ENCODE results near the gene GNS. TPM values are rescaled to one million over a fixed set of nuclear protein-coding genes. Genes with fewer than 3 reads are reported as not detected.

GNS gene
- total RNA-seq, 1 experiment from 2014 or later: 27.5 TPM

DNA sequence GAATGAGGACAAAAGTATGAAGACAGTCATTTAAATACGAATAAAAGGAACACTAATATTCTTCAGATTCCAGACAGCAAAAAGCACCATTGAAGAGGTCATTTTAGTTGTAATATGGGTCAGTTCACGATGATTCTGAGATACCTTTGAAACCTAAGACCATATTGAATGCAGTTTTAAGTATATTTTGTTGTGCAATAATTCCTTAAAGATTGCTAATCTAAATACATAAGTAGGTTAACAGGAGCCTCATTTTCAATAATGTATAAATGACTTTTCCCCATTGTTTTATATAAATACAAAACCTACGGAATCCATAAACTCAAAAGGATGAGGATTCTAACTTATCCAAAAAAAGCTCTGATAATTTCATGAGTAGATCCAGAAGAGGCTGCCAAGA is 5.8 kb downstream of the GNS start:
- peaks cover 2% of the 10 kb centered on the region for H3K36me3 ChIP-seq (replicated peaks; ENCODE audit: control insufficient read depth, insufficient read depth, low read length)
- DNase-seq: no peak
- H3K27me3 ChIP-seq (ENCODE audit: control insufficient read depth, insufficient read depth, low read length): no peaks in the 10 kb centered on the region
- H3K4me3 ChIP-seq (ENCODE audit: insufficient read depth, low read depth, low read length): no peak overlapping the region

DNA sequence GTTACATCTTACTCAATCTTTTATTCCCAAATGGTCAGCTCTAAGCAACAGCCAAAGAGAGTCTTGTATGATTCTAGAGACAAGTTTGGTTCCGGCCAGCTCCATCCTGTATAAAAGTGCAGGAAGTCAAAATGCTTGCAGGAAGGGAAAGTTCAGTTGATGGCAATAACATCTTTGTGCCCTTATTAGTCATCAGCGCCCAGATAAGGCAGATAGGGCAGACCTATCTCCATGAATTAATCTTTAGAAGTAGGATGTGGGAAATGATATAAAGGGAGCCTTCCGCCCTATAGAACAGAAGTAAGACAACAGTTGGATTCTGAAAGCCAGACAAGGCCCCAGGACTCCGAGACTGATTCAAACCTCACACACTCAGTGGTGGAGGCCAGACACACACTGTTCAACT is 6.4 kb downstream of the GNS start:
- peaks cover 2% of the 10 kb centered on the region for H3K36me3 ChIP-seq (replicated peaks; ENCODE audit: control insufficient read depth, insufficient read depth, low read length)
- no peaks in the 10 kb centered on the region for H3K27me3 ChIP-seq (ENCODE audit: control insufficient read depth, insufficient read depth, low read length)
- no peak for DNase-seq
- H3K4me3 ChIP-seq (ENCODE audit: insufficient read depth, low read depth, low read length): no peak overlapping the region

DNA sequence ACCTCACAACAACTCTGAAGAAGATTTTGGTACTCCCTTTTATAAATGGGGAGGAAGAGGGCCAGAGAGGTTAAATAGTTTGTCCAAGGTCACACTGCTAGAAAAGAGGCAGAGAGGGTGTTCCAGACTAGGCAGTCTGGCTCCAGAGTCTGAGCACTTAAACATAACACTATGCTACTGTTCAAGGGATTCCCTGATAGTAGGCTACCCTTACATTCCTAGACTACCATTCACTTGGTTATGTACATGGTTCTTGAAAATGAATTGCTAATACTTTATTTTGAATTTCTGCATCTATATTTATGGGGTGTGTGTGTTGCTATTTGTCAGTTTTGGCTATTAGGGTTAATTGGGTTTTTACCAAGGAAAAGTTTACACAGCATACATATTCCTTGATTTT is 7.2 kb downstream of the GNS start:
- peaks cover 2% of the 10 kb centered on the region for H3K36me3 ChIP-seq (replicated peaks; ENCODE audit: control insufficient read depth, insufficient read depth, low read length)
- no peaks in the 10 kb centered on the region for H3K27me3 ChIP-seq (ENCODE audit: control insufficient read depth, insufficient read depth, low read length)
- DNase-seq: no peak

DNA sequence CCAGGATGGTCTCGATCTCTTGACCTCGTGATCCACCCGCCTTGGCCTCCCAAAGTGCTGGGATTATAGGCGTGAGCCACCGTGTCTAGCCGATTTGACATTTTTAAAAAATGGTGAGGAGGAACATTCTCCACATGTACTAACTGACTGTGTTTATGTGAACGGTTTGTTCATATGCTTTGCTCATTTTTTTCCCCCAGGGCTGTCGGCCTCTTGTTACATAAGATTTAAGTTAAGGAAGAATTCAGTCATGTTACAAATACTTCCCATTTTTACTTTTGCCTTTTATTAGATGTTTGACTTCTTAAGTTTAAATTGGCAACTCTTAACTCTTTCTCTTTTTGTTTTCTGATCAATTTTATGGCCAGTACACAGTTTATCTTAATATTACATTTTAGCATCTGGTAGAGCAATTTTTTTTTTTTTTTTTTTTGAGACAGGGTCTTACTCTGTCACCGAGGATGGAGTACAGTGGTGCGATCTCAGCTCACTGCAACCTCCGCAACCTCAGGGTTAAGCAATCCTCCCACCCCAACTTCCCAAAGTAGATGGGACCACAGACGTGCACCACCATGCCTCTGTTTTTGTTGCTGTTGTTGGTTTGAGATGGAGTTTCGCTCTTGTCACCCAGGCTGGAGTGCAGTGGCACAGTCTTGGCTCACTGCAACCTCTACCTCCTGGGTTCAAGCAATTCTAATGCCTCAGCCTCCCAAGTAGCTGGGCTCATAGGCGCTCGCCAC is 9.6 kb downstream of the GNS start:
- Histone ChIP-seq H3K4me3 (ENCODE audit: insufficient read depth, low read depth, low read length) (no peak overlapping the region), H3K27me3 (ENCODE audit: control insufficient read depth, insufficient read depth, low read length) (no peaks in the 10 kb centered on the region), H3K36me3 (replicated peaks; ENCODE audit: control insufficient read depth, insufficient read depth, low read length) (peaks cover 4% of the 10 kb centered on the region)
- DNase-seq: no peak

More for the DNA sequence above, 7.2 kb downstream of the GNS start:
- no peak overlapping the region for H3K4me3 ChIP-seq (ENCODE audit: insufficient read depth, low read depth, low read length)

DNA sequence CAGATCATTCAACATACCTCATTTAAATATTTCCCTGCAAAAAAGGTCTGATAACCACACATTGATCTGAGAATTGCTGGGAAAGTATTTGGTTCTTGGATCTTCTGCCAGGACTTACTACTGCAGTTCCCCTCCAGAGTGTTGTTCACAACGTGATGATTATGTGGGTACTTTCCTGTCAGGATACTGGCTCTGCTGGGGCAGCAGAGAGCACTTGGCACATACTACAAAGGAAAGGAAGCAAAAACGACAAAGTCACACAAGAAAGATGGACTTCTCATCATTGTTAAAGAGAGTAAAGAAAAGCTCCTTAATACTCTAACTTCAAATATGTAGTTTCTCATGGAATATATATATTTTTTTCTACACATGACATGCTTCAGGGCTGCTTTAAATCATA is 11.5 kb downstream of the GNS start:
- no peak for DNase-seq
- no peak overlapping the region for H3K4me3 ChIP-seq (ENCODE audit: insufficient read depth, low read depth, low read length)
- peaks cover 11% of the 10 kb centered on the region for H3K36me3 ChIP-seq (replicated peaks; ENCODE audit: control insufficient read depth, insufficient read depth, low read length)
- H3K27me3 ChIP-seq (ENCODE audit: control insufficient read depth, insufficient read depth, low read length): no peaks in the 10 kb centered on the region

DNA sequence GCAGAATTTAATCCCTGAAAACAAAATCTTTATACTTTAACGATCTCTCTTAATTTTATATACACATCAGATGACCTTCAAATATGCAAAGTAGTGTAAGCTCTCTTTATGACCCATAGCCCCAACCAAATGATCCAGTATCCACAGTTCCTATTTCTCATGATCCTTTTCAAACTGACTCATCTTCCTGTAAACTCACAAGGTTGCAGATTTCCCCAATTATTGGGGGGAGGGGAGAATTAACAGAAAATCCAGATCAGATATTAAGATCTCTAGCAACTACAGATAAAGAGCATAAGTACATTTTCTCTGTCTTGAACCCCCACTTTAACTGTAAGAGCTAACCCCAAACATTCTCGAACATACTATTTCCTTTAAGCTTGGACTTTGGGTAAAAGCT is 12.5 kb downstream of the GNS start:
- Histone ChIP-seq H3K4me3 (ENCODE audit: insufficient read depth, low read depth, low read length) (no peak overlapping the region), H3K27me3 (ENCODE audit: control insufficient read depth, insufficient read depth, low read length) (no peaks in the 10 kb centered on the region), H3K36me3 (replicated peaks; ENCODE audit: control insufficient read depth, insufficient read depth, low read length) (peaks cover 14% of the 10 kb centered on the region)
- no peak for DNase-seq

DNA sequence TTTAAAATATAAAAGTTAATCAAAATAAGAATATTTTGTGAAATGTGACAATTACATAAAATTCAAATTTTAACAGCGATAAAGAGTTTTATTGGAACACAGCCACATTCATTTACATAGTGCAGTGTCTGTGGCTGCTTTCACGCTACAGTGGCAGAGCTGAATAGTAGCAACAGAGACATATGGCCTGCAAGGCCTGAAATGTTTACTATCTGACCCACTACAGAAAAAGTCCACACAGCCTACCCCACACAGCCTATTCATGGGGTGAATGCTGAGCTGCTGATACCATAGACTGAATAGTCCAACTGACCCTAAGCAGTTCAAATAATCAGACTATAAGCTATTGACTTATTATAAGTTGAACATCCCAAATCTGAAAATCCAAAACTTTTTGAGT is 13.2 kb downstream of the GNS start:
- Histone ChIP-seq H3K4me3 (ENCODE audit: insufficient read depth, low read depth, low read length) (no peak overlapping the region), H3K36me3 (replicated peaks; ENCODE audit: control insufficient read depth, insufficient read depth, low read length) (peaks cover 14% of the 10 kb centered on the region), H3K27me3 (ENCODE audit: control insufficient read depth, insufficient read depth, low read length) (no peaks in the 10 kb centered on the region)
- DNase-seq: no peak

DNA sequence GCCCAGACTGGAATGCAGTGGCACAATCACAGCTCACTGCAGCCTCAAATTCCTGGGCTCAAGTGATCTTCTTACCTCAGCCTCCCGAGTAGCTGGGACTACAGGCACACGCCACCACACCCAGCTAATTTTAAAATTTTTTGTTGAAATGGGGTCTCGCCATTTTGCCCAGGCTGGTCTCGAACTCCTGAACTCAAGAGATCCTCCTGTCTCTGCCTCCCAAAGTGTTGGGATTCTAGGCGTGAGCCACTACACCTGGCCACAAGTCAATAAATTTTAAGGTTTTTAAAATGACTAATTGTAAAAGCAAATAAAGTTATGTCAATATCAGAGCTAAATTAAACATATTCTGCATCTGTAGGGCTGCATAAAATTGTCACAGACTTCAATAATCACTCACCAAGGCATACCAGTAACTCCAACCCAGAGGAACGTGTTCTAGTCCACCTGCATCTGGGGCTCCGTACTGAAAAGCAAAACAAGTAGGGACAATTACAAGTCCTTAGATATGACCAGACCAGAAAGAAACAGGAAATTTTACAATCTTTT is 13.9 kb downstream of the GNS start:
- Histone ChIP-seq H3K27me3 (ENCODE audit: control insufficient read depth, insufficient read depth, low read length) (no peaks in the 10 kb centered on the region), H3K36me3 (replicated peaks; ENCODE audit: control insufficient read depth, insufficient read depth, low read length) (peaks cover 15% of the 10 kb centered on the region), H3K4me3 (ENCODE audit: insufficient read depth, low read depth, low read length) (no peak overlapping the region)
- DNase-seq: no peak

DNA sequence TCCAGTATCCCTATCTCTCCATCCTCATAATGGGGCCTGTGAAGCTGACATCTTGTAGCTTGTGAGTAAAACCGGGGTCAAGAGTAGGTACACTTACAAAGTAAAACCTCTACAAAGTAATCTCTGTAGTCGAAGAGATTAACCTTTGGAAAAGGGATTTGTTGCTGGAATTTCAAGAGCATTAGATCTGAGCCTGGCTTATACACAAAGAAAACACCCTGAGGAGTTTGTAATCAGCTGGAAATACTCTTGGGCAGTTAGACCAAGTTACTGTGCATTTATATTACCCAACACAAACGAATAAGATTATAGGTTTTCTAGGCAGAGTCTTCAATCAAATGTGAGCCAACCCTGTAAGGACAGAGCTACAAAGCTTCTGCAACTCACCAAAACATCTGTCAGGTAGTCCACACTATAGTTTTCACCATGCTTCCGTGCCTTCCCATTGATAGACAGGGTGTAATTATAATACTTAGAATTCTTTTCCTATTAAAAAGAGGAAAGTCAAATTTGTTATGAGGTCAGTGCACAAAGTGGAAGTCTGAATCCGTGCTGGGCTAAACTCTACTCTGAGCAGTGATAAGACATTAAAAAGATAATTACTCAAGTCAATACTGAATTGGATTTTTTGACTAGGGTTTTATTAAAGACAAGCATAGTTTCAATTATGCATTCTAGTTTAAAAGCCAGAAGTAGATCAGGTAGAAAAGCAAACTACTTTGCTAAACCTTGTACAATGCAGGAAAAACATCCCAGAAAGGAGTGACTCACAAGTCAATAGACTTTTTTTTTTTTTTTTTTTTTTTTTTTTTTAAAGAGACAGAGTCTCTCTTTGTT is 14.6 kb downstream of the GNS start:
- no peak for DNase-seq

DNA sequence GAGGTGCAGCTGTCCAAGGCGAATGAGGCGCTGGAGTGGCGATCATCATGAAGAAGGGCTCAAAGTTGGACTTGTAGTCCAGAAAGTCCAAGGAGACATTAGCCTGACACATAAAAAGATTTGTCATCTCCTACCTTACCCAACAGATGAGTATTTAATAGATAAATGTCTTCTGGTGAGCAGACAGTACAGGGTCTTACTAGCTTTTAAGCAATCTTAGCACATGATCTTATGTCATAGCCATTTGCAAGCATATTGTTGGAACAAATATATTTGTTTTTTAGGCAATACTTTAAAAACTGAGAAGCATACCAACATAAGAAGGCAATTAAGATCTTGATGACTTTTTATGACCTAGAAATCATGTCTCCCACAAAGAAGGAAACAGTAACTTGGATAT is 16.0 kb downstream of the GNS start:
- Histone ChIP-seq H3K36me3 (replicated peaks; ENCODE audit: control insufficient read depth, insufficient read depth, low read length) (peaks cover 16% of the 10 kb centered on the region), H3K27me3 (ENCODE audit: control insufficient read depth, insufficient read depth, low read length) (no peaks in the 10 kb centered on the region), H3K4me3 (ENCODE audit: insufficient read depth, low read depth, low read length) (no peak overlapping the region)
- DNase-seq: no peak

More for the DNA sequence above, 14.6 kb downstream of the GNS start:
- Histone ChIP-seq H3K27me3 (ENCODE audit: control insufficient read depth, insufficient read depth, low read length) (no peaks in the 10 kb centered on the region), H3K4me3 (ENCODE audit: insufficient read depth, low read depth, low read length) (no peak overlapping the region), H3K36me3 (replicated peaks; ENCODE audit: control insufficient read depth, insufficient read depth, low read length) (peaks cover 15% of the 10 kb centered on the region)

DNA sequence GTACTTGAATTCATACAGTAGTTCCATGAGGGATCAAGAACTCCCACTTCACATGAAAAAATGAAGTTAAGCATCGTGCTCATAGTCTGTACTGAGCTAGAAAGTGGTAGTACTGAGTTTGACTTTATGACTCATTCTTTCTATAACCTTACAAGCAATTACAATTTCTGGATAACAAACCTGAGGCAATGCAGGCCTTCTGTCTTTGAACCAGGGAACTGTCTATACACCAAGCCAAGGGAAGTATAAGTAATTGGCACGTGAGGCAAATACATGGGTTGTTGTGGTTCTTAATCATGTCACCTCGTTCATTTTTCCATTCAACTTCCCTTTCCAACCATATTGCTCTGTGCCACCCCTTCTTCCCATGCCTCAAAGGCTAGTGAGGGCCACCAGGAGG is 16.8 kb downstream of the GNS start:
- no peaks in the 10 kb centered on the region for H3K27me3 ChIP-seq (ENCODE audit: control insufficient read depth, insufficient read depth, low read length)
- H3K4me3 ChIP-seq (ENCODE audit: insufficient read depth, low read depth, low read length): no peak overlapping the region
- DNase-seq: no peak
- peaks cover 18% of the 10 kb centered on the region for H3K36me3 ChIP-seq (replicated peaks; ENCODE audit: control insufficient read depth, insufficient read depth, low read length)

DNA sequence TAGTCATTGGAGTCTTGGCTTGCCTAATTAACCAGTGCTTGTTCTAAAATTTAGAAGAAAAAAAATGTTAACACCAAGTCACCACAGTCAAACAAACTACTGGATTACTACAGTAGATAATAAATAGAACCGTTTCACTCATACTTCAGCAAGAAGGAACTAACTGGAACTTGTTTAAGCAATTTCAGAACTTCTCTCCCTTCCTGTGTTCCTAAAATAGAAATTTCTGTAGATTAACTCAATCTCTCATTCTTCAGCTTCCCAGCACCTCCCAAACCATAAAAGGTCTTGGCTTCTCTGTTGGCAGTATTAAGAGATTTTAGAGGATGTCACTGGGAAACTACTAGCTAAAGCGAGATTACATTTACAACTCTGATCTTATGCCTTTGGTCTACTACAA is 18.6 kb downstream of the GNS start:
- peaks cover 18% of the 10 kb centered on the region for H3K36me3 ChIP-seq (replicated peaks; ENCODE audit: control insufficient read depth, insufficient read depth, low read length)
- DNase-seq: no peak
- no peaks in the 10 kb centered on the region for H3K27me3 ChIP-seq (ENCODE audit: control insufficient read depth, insufficient read depth, low read length)
- no peak overlapping the region for H3K4me3 ChIP-seq (ENCODE audit: insufficient read depth, low read depth, low read length)

DNA sequence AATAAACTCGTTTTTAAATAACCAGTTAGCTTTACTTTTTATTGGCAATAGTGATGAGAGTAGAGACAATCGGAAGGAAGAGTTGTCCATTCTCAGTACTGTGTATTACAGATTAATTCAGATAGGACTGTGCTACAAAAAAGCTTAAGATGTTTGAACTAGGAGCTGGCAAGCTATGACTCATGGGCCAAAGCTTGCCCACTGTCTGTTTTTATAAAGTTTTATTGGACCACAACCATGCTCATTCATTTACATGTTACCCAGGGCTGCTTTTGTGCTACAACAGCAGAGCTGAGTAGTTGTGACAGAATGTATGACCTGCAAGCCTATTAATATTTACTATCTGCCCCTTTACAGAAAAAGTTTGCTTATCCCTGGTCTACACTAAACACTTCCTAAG is 19.4 kb downstream of the GNS start:
- Histone ChIP-seq H3K36me3 (replicated peaks; ENCODE audit: control insufficient read depth, insufficient read depth, low read length) (peaks cover 15% of the 10 kb centered on the region), H3K4me3 (ENCODE audit: insufficient read depth, low read depth, low read length) (no peak overlapping the region), H3K27me3 (ENCODE audit: control insufficient read depth, insufficient read depth, low read length) (no peaks in the 10 kb centered on the region)
- no peak for DNase-seq

DNA sequence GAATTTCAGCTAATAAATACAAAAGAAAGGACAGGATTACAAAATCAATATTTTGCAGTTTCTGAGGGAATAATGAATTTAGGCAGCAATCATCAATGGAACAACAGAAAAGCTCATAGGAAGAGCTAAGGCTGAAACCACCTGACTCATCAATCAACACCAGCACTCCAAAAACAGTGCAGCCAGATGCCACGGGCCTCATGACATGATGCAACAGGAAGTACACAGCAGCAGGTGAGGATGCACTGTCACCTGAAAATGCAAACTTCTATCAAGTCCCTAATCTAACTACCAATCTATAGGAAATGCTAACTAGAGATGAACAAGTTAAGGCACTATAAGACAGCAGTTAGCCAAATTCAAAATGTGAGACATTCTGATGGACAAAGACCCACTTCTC is 21.7 kb downstream of the GNS start:
- DNase-seq: no peak
- H3K36me3 ChIP-seq (replicated peaks; ENCODE audit: control insufficient read depth, insufficient read depth, low read length): peaks cover 8% of the 10 kb centered on the region
- no peaks in the 10 kb centered on the region for H3K27me3 ChIP-seq (ENCODE audit: control insufficient read depth, insufficient read depth, low read length)
- H3K4me3 ChIP-seq (ENCODE audit: insufficient read depth, low read depth, low read length): no peak overlapping the region

DNA sequence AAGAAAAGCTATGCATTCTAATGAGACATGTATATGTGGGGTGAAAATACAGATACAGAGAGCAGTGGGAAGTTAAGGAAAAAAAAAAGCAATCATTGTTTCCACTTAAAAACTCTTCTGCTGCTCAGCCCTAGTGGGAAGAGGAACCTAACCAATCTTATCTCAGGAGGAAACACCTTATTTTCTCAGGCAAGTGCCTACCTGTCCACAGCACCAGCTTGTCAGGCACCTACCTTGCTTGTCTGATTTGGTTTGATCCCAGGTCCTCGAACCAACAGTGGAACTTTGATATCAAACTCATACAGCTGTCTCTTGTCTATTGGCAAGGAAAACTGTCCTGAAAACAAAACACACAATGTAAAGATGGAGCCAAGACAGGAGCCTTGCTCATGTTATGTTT is 22.4 kb downstream of the GNS start:
- Histone ChIP-seq H3K4me3 (ENCODE audit: insufficient read depth, low read depth, low read length) (no peak overlapping the region), H3K27me3 (ENCODE audit: control insufficient read depth, insufficient read depth, low read length) (no peaks in the 10 kb centered on the region), H3K36me3 (replicated peaks; ENCODE audit: control insufficient read depth, insufficient read depth, low read length) (peaks cover 7% of the 10 kb centered on the region)
- no peak for DNase-seq
